H9 (cell line): ENCODE measurements around the gene TMEM120B. TPM values are rescaled to one million over a fixed set of nuclear protein-coding genes. Genes with fewer than 3 reads are reported as not detected.

Experiments
- DNase-seq: peaks from one replicate; pipeline ENCODE4 v3.0.0-alpha.2; 2017
- H2AFZ ChIP-seq: one replicate; pipeline ENCODE4 v1.6.1; 2013; ENCODE audit warnings: mild to moderate bottlenecking, low read length, control low read depth, moderate library complexity
- H2AK5ac ChIP-seq: 2 replicates; pipeline ENCODE4 v1.6.1; 2013; ENCODE audit warnings: low read length, control low read depth, mixed read lengths; ENCODE audit not compliant: insufficient read length
- H2BK120ac ChIP-seq: one replicate; pipeline ENCODE4 v1.6.1; 2013; ENCODE audit warnings: low read depth, mild to moderate bottlenecking, low read length, control low read depth, inconsistent platforms; ENCODE audit not compliant: poor library complexity, severe bottlenecking
- H2BK12ac ChIP-seq: 2 replicates; pipeline ENCODE4 v1.6.1; 2013; ENCODE audit warnings: low read length, control low read depth, mixed read lengths, low read depth; ENCODE audit not compliant: insufficient read length
- H2BK15ac ChIP-seq: 2 replicates; pipeline ENCODE4 v1.6.1; 2013; ENCODE audit warnings: low read depth, low read length, control low read depth
- H2BK20ac ChIP-seq: one replicate; pipeline ENCODE4 v1.6.1; 2013; ENCODE audit warnings: low read depth, mild to moderate bottlenecking, low read length, control low read depth, inconsistent platforms; ENCODE audit not compliant: poor library complexity, severe bottlenecking
- H2BK5ac ChIP-seq: 2 replicates; pipeline ENCODE4 v1.6.1; 2013; ENCODE audit warnings: low read length, control low read depth, mixed read lengths; ENCODE audit not compliant: insufficient read length
- H3K14ac ChIP-seq: 2 replicates; pipeline ENCODE4 v1.6.1; 2013; ENCODE audit warnings: low read length, control low read depth; ENCODE audit not compliant: insufficient read depth
- H3K18ac ChIP-seq: 2 replicates; pipeline ENCODE4 v1.6.1; 2013; ENCODE audit warnings: low read depth, mild to moderate bottlenecking, mixed read lengths, low read length, control low read depth; ENCODE audit not compliant: insufficient read length
- H3K23ac ChIP-seq: 2 replicates; pipeline ENCODE4 v1.6.1; 2013; ENCODE audit warnings: low read length, control low read depth, mixed read lengths, low read depth; ENCODE audit not compliant: insufficient read length
- H3K23me2 ChIP-seq: 2 replicates; pipeline ENCODE4 v1.6.1; 2013; ENCODE audit warnings: low read depth, mild to moderate bottlenecking, mixed read lengths, low read length, control low read depth; ENCODE audit not compliant: insufficient read length, poor library complexity, severe bottlenecking
- H3K27ac ChIP-seq: 2 replicates; pipeline ENCODE4 v1.5.1; 2013; ENCODE audit warnings: low read length, control low read depth, mixed read lengths, low read depth; ENCODE audit not compliant: insufficient read length
- H3K27me3 ChIP-seq: 2 replicates; pipeline ENCODE4 v1.6.1; 2013; ENCODE audit warnings: low read length, control low read depth, inconsistent platforms; ENCODE audit not compliant: insufficient read depth
- H3K4ac ChIP-seq: 2 replicates; pipeline ENCODE4 v1.6.1; 2013; ENCODE audit warnings: low read depth, mild to moderate bottlenecking, control low read depth, inconsistent platforms, low read length, moderate library complexity
- H3K4me1 ChIP-seq: 2 replicates; pipeline ENCODE4 v1.6.1; 2013; ENCODE audit warnings: low read length, control low read depth, inconsistent platforms; ENCODE audit not compliant: insufficient read depth
- H3K4me2 ChIP-seq: 2 replicates; pipeline ENCODE4 v1.6.1; 2013; ENCODE audit warnings: low read length, control low read depth, mixed read lengths; ENCODE audit not compliant: insufficient read length, insufficient read depth
- H3K56ac ChIP-seq: 2 replicates; pipeline ENCODE4 v1.6.1; 2013; ENCODE audit warnings: low read depth, mild to moderate bottlenecking, mixed read lengths, low read length, control low read depth; ENCODE audit not compliant: insufficient read length
- H3K79me1 ChIP-seq: 2 replicates; pipeline ENCODE4 v1.6.1; 2013; ENCODE audit warnings: low read depth, mild to moderate bottlenecking, moderate library complexity, low read length, control low read depth, inconsistent platforms; ENCODE audit not compliant: insufficient read depth, poor library complexity, severe bottlenecking
- H3K79me2 ChIP-seq: 2 replicates; pipeline ENCODE4 v1.6.1; 2013; ENCODE audit warnings: low read length, control low read depth, inconsistent platforms; ENCODE audit not compliant: insufficient read depth
- H3K9ac ChIP-seq: 2 replicates; pipeline ENCODE4 v1.6.1; 2013; ENCODE audit warnings: low read length, control low read depth, mixed read lengths; ENCODE audit not compliant: insufficient read length; ENCODE audit errors: extremely low read depth
- H3K9me3 ChIP-seq: one replicate; pipeline ENCODE4 v1.6.1; 2013; ENCODE audit warnings: low read depth, low read length, inconsistent platforms; ENCODE audit not compliant: control insufficient read depth
- H3T11ph ChIP-seq: one replicate; pipeline ENCODE4 v1.6.1; 2013; ENCODE audit warnings: mild to moderate bottlenecking, low read length, control low read depth, inconsistent platforms
- H4K20me1 ChIP-seq: one replicate; pipeline ENCODE4 v1.6.1; 2013; ENCODE audit not compliant: control insufficient read depth, insufficient read length, insufficient read depth
- H4K5ac ChIP-seq: 2 replicates; pipeline ENCODE4 v1.6.1; 2013; ENCODE audit warnings: low read depth, mild to moderate bottlenecking, mixed read lengths, low read length, control low read depth; ENCODE audit not compliant: insufficient read length
- H4K8ac ChIP-seq: replicated peaks from 2 replicates; pipeline ENCODE4 v1.6.1; 2013; ENCODE audit warnings: low read length, control low read depth, mixed read lengths, low read depth; ENCODE audit not compliant: insufficient read length
- H4K91ac ChIP-seq: 2 replicates; pipeline ENCODE4 v1.6.1; 2013; ENCODE audit warnings: low read depth, mild to moderate bottlenecking, moderate library complexity, mixed read lengths, low read length, control low read depth; ENCODE audit not compliant: insufficient read length
- H3K27ac Mint-ChIP-seq, 3 experiments: 2 replicates in 2 of 3; 3 replicates in 1 of 3; pipeline ENCODE4 v1.8.0; 2020 to 2021; ENCODE audit warnings: mixed read lengths in 3 of 3, mild to moderate bottlenecking in 1 of 3, moderate library complexity in 1 of 3
- H3K27me3 Mint-ChIP-seq: 2 replicates; pipeline ENCODE4 v1.8.0; 2021; ENCODE audit warnings: low read depth, mild to moderate bottlenecking, moderate library complexity, mixed read lengths
- H3K36me3 Mint-ChIP-seq, 3 experiments: 2 replicates in 2 of 3; 3 replicates in 1 of 3; pipeline ENCODE4 v1.8.0; 2020 to 2021; ENCODE audit warnings: low read depth in 3 of 3, mixed read lengths in 3 of 3; ENCODE audit not compliant: insufficient read depth in 1 of 3
- H3K4me1 Mint-ChIP-seq, 2 experiments: 2 replicates each; pipeline ENCODE4 v1.8.0; 2020; ENCODE audit warnings: mixed read lengths in 2 of 2
- H3K4me3 Mint-ChIP-seq, 2 experiments: 2 replicates in 1 of 2; 3 replicates in 1 of 2; pipeline ENCODE4 v1.8.0; 2020 to 2021; ENCODE audit warnings: mild to moderate bottlenecking in 2 of 2, mixed read lengths in 2 of 2, moderate library complexity in 1 of 2
- H3K9me3 Mint-ChIP-seq, 2 experiments: 2 replicates in 1 of 2; 3 replicates in 1 of 2; pipeline ENCODE4 v1.8.0; 2020; ENCODE audit warnings: mild to moderate bottlenecking in 2 of 2, mixed read lengths in 2 of 2, moderate library complexity in 1 of 2
- WGBS: extraction: QIAGEN DNeasy Blood & Tissue Kit; methylation state at CpG from one replicate; pipeline ENCODE4 v1.1.7; 2013; ENCODE audit warnings: missing lambda C conversion rate, low lambda C conversion rate, mixed read lengths; ENCODE audit not compliant: insufficient read length; ENCODE audit errors: extremely low coverage; 5-methylcytosine and 5-hydroxymethylcytosine counted together
- total RNA-seq: library from RNA; stranded (reverse); gene quantifications from 2 replicates; pipeline ENCODE4 v1.2.1, GENCODE V29; 2021
- TF ChIP-seq, protein P1 (sequence below): fragments of 200-600 bp; sonication (generic); conservative IDR thresholded peaks from 3 replicates; pipeline ENCODE4 v1.8.0; 2021; ENCODE audit warnings: antibody characterized with exemption, mild to moderate bottlenecking

The TMEM120B gene
- total RNA-seq, 1 experiment from 2014 or later: 25.8 TPM

DNA sequence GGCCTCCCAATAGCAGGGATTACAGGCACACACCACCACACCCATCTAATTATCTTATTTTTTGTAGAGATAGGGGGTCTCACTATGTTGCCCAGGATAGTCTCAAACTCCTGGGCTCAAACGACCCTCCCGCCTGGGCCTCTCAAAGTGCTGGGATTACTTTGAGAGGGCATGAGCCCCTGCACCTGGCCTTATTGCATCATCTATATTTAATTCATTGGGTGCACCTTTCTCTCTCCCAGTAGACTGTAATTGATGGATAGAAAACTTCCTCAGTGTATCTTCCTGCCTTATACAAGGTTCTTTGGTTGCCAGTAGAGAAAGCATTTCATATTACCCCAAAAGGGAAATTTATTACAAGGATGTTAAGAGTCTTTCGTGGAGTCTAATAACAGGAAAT is 34.2 kb upstream of the TMEM120B start:
- Histone ChIP-seq H3K9ac (no peak overlapping the region), H4K20me1 (no peaks in the 10 kb centered on the region), H2AK5ac (no peak overlapping the region), H2BK12ac (no peak overlapping the region), H3K9me3 (no peaks in the 10 kb centered on the region), H3K79me2 (no peaks in the 10 kb centered on the region), H2BK15ac (no peak overlapping the region), H4K8ac (no peak overlapping the region), H3K23ac (no peak overlapping the region), H3K27ac (no peak overlapping the region), H3K4me1 (no peaks in the 10 kb centered on the region), H2AFZ (no peak overlapping the region), H3K56ac (no peak overlapping the region), H4K91ac (no peak overlapping the region), H3T11ph (no peak overlapping the region), H2BK120ac (no peak overlapping the region), H3K27me3 (no peaks in the 10 kb centered on the region), H2BK20ac (no peak overlapping the region), H3K18ac (no peak overlapping the region), H3K79me1 (no peaks in the 10 kb centered on the region), H4K5ac (no peak overlapping the region), H3K4me2 (no peak overlapping the region), H3K23me2 (no peaks in the 10 kb centered on the region), H3K14ac (no peak overlapping the region), H3K4ac (no peak overlapping the region), H2BK5ac (no peak overlapping the region)
- no peaks in the 10 kb centered on the region; a peak in 1 of 5 replicates for H3K9me3 Mint-ChIP-seq
- no peaks in the 10 kb centered on the region for H3K36me3 Mint-ChIP-seq
- no peak overlapping the region for H3K4me3 Mint-ChIP-seq
- DNase-seq: no peak
- H3K27me3 Mint-ChIP-seq: no peaks in the 10 kb centered on the region
- peak overlapping the region in 2 of 3 experiments; percentile 44 to 76; a peak in 4 of 7 replicates for H3K27ac Mint-ChIP-seq
- TF ChIP-seq, protein P1, sequence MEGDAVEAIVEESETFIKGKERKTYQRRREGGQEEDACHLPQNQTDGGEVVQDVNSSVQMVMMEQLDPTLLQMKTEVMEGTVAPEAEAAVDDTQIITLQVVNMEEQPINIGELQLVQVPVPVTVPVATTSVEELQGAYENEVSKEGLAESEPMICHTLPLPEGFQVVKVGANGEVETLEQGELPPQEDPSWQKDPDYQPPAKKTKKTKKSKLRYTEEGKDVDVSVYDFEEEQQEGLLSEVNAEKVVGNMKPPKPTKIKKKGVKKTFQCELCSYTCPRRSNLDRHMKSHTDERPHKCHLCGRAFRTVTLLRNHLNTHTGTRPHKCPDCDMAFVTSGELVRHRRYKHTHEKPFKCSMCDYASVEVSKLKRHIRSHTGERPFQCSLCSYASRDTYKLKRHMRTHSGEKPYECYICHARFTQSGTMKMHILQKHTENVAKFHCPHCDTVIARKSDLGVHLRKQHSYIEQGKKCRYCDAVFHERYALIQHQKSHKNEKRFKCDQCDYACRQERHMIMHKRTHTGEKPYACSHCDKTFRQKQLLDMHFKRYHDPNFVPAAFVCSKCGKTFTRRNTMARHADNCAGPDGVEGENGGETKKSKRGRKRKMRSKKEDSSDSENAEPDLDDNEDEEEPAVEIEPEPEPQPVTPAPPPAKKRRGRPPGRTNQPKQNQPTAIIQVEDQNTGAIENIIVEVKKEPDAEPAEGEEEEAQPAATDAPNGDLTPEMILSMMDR: no peak
- H3K4me1 Mint-ChIP-seq: peaks cover 14 to 26% of the 10 kb centered on the region in 2 experiments
- no CpG with 5 or more reads among the region's 3 CpGs for WGBS
